HepG2 (cell line): ENCODE data around the gene WDR6. TPM values are rescaled to one million over a fixed set of nuclear protein-coding genes. Genes with fewer than 3 reads are reported as not detected.

Experiments used
- AFF4 ChIP-seq: sonication (generic); formaldehyde crosslinking; IDR thresholded peaks from 2 replicates; pipeline ENCODE4 v1.4.0; 2020; ENCODE audit warnings: missing genetic modification reagents
- NAIF1 ChIP-seq: sonication (generic); formaldehyde crosslinking; IDR thresholded peaks from 2 replicates; pipeline ENCODE4 v1.5.0; 2020; ENCODE audit warnings: mild to moderate bottlenecking, missing genetic modification reagents, borderline replicate concordance
- PATZ1 ChIP-seq: sonication (generic); formaldehyde crosslinking; IDR thresholded peaks from 2 replicates; pipeline ENCODE4 v1.4.0; 2020; ENCODE audit warnings: missing genetic modification reagents
- RFX1 ChIP-seq: fragments of 450-650 bp; IDR thresholded peaks from 2 replicates; pipeline ENCODE4 v1.6.1; 2017
- SMAD1 ChIP-seq: sonication (generic); formaldehyde crosslinking; IDR thresholded peaks from 2 replicates; pipeline ENCODE4 v1.4.0; 2020; ENCODE audit warnings: missing genetic modification reagents, low read depth, mild to moderate bottlenecking, borderline replicate concordance
- SP2 ChIP-seq: sonication (generic); formaldehyde crosslinking; IDR thresholded peaks from 2 replicates; pipeline ENCODE4 v1.5.1; 2020; ENCODE audit warnings: mild to moderate bottlenecking, missing genetic modification reagents
- ZBTB4 ChIP-seq: sonication (generic); formaldehyde crosslinking; IDR thresholded peaks from 2 replicates; pipeline ENCODE4 v1.4.0; 2020; ENCODE audit warnings: missing genetic modification reagents, mild to moderate bottlenecking, borderline replicate concordance
- ZNF33B ChIP-seq: sonication (generic); formaldehyde crosslinking; IDR thresholded peaks from 2 replicates; pipeline ENCODE4 v1.5.1; 2020; ENCODE audit warnings: mild to moderate bottlenecking, missing genetic modification reagents
- ZSCAN30 ChIP-seq: sonication (generic); formaldehyde crosslinking; IDR thresholded peaks from 2 replicates; pipeline ENCODE4 v1.5.0; 2020; ENCODE audit warnings: mild to moderate bottlenecking, missing genetic modification reagents
- polyA plus RNA-seq, 8 experiments: library from polyadenylated mRNA; depleted of rRNA in 3 of 8; stranded (reverse) in 7 of 8; unstranded in 1 of 8; fragments of >200 nt; fragmentation: Illumina TruSeq in 4 of 8; extraction: Trizol in 4 of 8; gene quantifications; 2 replicates each; pipeline versions ENCODE4 v1.2.1 to v1.2.3, GENCODE V29; 2011 to 2016; ENCODE audit warnings: low read depth in 4 of 8, missing spikeins in 1 of 8, mixed read lengths in 1 of 8; ENCODE audit not compliant: insufficient read depth in 1 of 8
- total RNA-seq, 5 experiments: library from RNA; depleted of rRNA; stranded (reverse); fragments of >200 nt; fragmentation: Illumina TruSeq; extraction: Trizol; gene quantifications; 2 replicates each; pipeline ENCODE4 v1.2.3, GENCODE V29; 2016; ENCODE audit warnings: low read depth in 1 of 5
- TF ChIP-seq, protein P1 (sequence below), 2 experiments: sonication (generic) in 1 of 2; formaldehyde crosslinking in 1 of 2; IDR thresholded peaks; 2 replicates each; pipeline versions ENCODE4 v1.4.0 to v1.6.1; 2018 to 2020; ENCODE audit warnings: missing genetic modification reagents in 2 of 2, borderline replicate concordance in 1 of 2, low read depth in 1 of 2, mild to moderate bottlenecking in 1 of 2, missing biosample characterization in 1 of 2
- TF ChIP-seq, protein P2 (sequence below): sonication (generic); formaldehyde crosslinking; IDR thresholded peaks from 2 replicates; pipeline ENCODE4 v1.4.0; 2020; ENCODE audit warnings: mild to moderate bottlenecking, missing genetic modification reagents
- TF ChIP-seq, protein P3 (sequence below): sonication (generic); formaldehyde crosslinking; IDR thresholded peaks from 2 replicates; pipeline ENCODE4 v1.4.0; 2020; ENCODE audit warnings: mild to moderate bottlenecking, missing genetic modification reagents, borderline replicate concordance

WDR6 gene
- total and polyA plus RNA-seq, 2 of the 13 experiments (the other 11 are each of a cell fraction or from before 2014, with no cell fraction given) = 73.4 to 139 TPM

DNA sequence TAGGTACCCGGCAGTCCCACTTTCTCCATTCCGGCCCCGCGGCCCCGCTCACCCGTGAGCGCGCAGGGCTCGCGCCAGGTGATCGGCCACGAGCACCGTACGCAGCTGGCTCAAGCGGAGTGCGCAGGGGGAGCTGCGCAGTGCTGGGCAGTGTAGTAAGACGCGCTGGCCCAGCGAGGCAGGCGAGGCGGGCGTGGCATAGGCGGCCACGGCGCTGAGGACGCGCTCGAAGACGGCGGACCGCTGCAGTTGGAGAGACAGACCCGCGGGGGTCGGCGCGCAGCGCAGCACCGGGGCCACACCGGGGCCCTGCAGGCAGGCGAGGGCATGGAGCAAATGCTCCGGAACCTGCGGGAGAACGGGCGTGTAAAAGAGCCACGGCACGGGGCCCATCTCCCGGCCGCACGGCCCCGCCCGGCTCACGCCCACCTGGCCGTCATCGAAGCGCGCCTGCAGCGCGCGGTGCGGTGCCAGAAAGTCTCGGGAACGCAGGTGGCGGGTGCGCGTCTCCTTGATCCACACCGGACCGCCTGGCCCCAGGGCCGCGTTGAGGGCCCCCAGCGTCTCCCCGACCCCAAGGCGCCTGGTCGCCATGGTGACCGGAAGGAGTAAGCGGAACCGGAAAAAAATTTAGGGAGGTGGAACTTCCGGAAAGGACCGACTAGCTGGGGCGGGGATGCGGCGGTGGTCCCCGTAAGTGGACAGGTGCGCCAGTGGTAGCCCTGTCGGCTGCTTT, 10.9 kb downstream of the WDR6 start, which contains the start of gene DALRD3 (continued):
- TF ChIP-seq PATZ1 (CRISPR knock-in tag) (peak; percentile 84), AFF4 (CRISPR knock-in tag) (no peak), NAIF1 (CRISPR knock-in tag) (peak; percentile 98), ZSCAN30 (CRISPR knock-in tag) (no peak), RFX1 (peak; percentile 79), SP2 (CRISPR knock-in tag) (peak; percentile 71), ZBTB4 (CRISPR knock-in tag) (no peak; the same call in 1 of the 2 replicates), ZNF33B (CRISPR knock-in tag) (no peak), SMAD1 (CRISPR knock-in tag) (0 out of 2 replicates have a peak, but pooled peaks have one; percentile 39)
- TF ChIP-seq, protein P1, sequence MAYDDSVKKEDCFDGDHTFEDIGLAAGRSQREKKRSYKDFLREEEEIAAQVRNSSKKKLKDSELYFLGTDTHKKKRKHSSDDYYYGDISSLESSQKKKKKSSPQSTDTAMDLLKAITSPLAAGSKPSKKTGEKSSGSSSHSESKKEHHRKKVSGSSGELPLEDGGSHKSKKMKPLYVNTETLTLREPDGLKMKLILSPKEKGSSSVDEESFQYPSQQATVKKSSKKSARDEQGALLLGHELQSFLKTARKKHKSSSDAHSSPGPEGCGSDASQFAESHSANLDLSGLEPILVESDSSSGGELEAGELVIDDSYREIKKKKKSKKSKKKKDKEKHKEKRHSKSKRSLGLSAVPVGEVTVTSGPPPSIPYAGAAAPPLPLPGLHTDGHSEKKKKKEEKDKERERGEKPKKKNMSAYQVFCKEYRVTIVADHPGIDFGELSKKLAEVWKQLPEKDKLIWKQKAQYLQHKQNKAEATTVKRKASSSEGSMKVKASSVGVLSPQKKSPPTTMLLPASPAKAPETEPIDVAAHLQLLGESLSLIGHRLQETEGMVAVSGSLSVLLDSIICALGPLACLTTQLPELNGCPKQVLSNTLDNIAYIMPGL (CRISPR knock-in tag; IDR thresholded peaks at IDR 0.05; ENCODE audit: borderline replicate concordance in 1 of 2, low read depth in 1 of 2) = peak in 1 of 2 experiments; percentile 62; a peak in 2 of 4 replicates
- TF ChIP-seq, protein P2, sequence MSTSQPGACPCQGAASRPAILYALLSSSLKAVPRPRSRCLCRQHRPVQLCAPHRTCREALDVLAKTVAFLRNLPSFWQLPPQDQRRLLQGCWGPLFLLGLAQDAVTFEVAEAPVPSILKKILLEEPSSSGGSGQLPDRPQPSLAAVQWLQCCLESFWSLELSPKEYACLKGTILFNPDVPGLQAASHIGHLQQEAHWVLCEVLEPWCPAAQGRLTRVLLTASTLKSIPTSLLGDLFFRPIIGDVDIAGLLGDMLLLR = peak; percentile 75
- TF ChIP-seq, protein P3, sequence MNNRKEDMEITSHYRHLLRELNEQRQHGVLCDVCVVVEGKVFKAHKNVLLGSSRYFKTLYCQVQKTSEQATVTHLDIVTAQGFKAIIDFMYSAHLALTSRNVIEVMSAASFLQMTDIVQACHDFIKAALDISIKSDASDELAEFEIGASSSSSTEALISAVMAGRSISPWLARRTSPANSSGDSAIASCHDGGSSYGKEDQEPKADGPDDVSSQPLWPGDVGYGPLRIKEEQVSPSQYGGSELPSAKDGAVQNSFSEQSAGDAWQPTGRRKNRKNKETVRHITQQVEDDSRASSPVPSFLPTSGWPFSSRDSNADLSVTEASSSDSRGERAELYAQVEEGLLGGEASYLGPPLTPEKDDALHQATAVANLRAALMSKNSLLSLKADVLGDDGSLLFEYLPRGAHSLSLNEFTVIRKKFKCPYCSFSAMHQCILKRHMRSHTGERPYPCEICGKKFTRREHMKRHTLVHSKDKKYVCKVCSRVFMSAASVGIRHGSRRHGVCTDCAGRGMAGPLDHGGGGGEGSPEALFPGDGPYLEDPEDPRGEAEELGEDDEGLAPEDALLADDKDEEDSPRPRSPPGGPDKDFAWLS (CRISPR knock-in tag) = peak; percentile 53; the same call in 1 of the 2 replicates
